HEK293 (cell line): ENCODE data around the gene KLHL40.

Source experiments
- CTCF ChIA-PET: fragments of 350-600 bp; formaldehyde crosslinking; extraction: SDS; loops from one replicate; lab custom pipeline; 2021; ENCODE audit warnings: antibody characterized with exemption; lab: Yijun Ruan, JAX
- POLR2A ChIA-PET: fragments of 300-600 bp; formaldehyde crosslinking; extraction: SDS; loops from one replicate; lab custom pipeline; 2020; ENCODE audit warnings: antibody characterized with exemption, inconsistent platforms; lab: Yijun Ruan, JAX
- H3K27ac ChIP-seq: fragments of 200-500 bp; sonication (Bioruptor generic); 2 replicates; pipeline ENCODE4 v1.5.1; 2014; ENCODE audit warnings: low read depth, low read length, control low read depth, inconsistent platforms; ENCODE audit errors: extremely low read depth
- H3K36me3 ChIP-seq, 2 experiments: fragments of 200-500 bp in 1 of 2; sonication (Bioruptor generic) in 1 of 2; 1 replicate in 1 of 2; 2 replicates in 1 of 2; pipeline ENCODE4 v1.5.1; 2014 to 2017; ENCODE audit warnings: inconsistent platforms in 2 of 2, low read length in 2 of 2; ENCODE audit not compliant: control insufficient read depth in 2 of 2, insufficient read depth in 1 of 2
- H3K4me1 ChIP-seq: fragments of 200-500 bp; sonication (Bioruptor generic); 2 replicates; pipeline ENCODE4 v1.5.1; 2014; ENCODE audit warnings: mild to moderate bottlenecking, low read length, inconsistent platforms; ENCODE audit not compliant: control insufficient read depth, insufficient read depth
- H3K4me3 ChIP-seq: 2 replicates; pipeline ENCODE4 v1.5.1; 2011; ENCODE audit warnings: low read depth, mild to moderate bottlenecking, control low read depth, low read length, moderate library complexity
- H3K9me3 ChIP-seq: fragments of 200-500 bp; sonication (Bioruptor generic); 2 replicates; pipeline ENCODE4 v1.5.1; 2014; ENCODE audit warnings: low read depth, low read length, inconsistent platforms; ENCODE audit not compliant: control insufficient read depth, insufficient read depth
- ATF2 ChIP-seq: fragments of 450-650 bp; formaldehyde crosslinking; IDR thresholded peaks from 2 replicates; pipeline ENCODE4 v1.5.1; 2016; ENCODE audit warnings: missing biosample characterization, missing genetic modification characterization, low read depth
- BCL11B ChIP-seq: fragments of 450-650 bp; formaldehyde crosslinking; IDR thresholded peaks from 2 replicates; pipeline ENCODE4 v1.5.1; 2016; ENCODE audit warnings: low read depth, missing biosample characterization, missing genetic modification characterization
- KLF8 ChIP-seq: fragments of 450-650 bp; formaldehyde crosslinking; IDR thresholded peaks from 2 replicates; pipeline ENCODE4 v1.5.1; 2016; ENCODE audit warnings: missing biosample characterization, missing genetic modification characterization
- PRDM1 ChIP-seq: fragments of 450-650 bp; formaldehyde crosslinking; IDR thresholded peaks from 2 replicates; pipeline ENCODE4; 2016; ENCODE audit warnings: missing biosample characterization, missing genetic modification characterization
- RBAK ChIP-seq: fragments of 450-650 bp; formaldehyde crosslinking; IDR thresholded peaks from 2 replicates; pipeline ENCODE4 v1.5.1; 2016; ENCODE audit warnings: missing biosample characterization, missing genetic modification characterization
- SCRT1 ChIP-seq: fragments of 450-650 bp; formaldehyde crosslinking; IDR thresholded peaks from 2 replicates; pipeline ENCODE4 v1.5.1; 2016; ENCODE audit warnings: missing biosample characterization, missing genetic modification characterization, borderline replicate concordance
- SP7 ChIP-seq: fragments of 450-650 bp; formaldehyde crosslinking; IDR thresholded peaks from 2 replicates; pipeline ENCODE4 v1.5.1; 2016; ENCODE audit warnings: missing biosample characterization, missing genetic modification characterization
- ZBTB21 ChIP-seq: fragments of 450-650 bp; formaldehyde crosslinking; IDR thresholded peaks from 2 replicates; pipeline ENCODE4 v1.5.1; 2017; ENCODE audit warnings: missing biosample characterization, missing genetic modification characterization
- ZNF114 ChIP-seq: fragments of 450-650 bp; formaldehyde crosslinking; IDR thresholded peaks from 2 replicates; pipeline ENCODE4 v1.5.0; 2017; ENCODE audit warnings: missing biosample characterization, missing genetic modification characterization
- ZNF132 ChIP-seq: fragments of 450-650 bp; formaldehyde crosslinking; IDR thresholded peaks from 2 replicates; pipeline ENCODE4 v1.5.1; 2017; ENCODE audit warnings: missing biosample characterization, missing genetic modification characterization, borderline replicate concordance
- ZNF324 ChIP-seq: fragments of 450-650 bp; formaldehyde crosslinking; IDR thresholded peaks from 2 replicates; pipeline ENCODE4 v1.5.1; 2016; ENCODE audit warnings: missing biosample characterization, missing genetic modification characterization
- ZNF362 ChIP-seq: fragments of 450-650 bp; formaldehyde crosslinking; IDR thresholded peaks from 2 replicates; pipeline ENCODE4 v1.5.1; 2016; ENCODE audit warnings: missing biosample characterization, missing genetic modification characterization
- ZNF416 ChIP-seq: fragments of 450-650 bp; formaldehyde crosslinking; IDR thresholded peaks from 2 replicates; pipeline ENCODE4 v1.5.1; 2016; ENCODE audit warnings: missing biosample characterization, missing genetic modification characterization
- ZNF544 ChIP-seq: fragments of 450-650 bp; formaldehyde crosslinking; IDR thresholded peaks from 2 replicates; pipeline ENCODE4 v1.5.0; 2017; ENCODE audit warnings: missing biosample characterization, missing genetic modification characterization
- ZNF549 ChIP-seq: fragments of 450-650 bp; IDR thresholded peaks from 2 replicates; pipeline ENCODE4 v1.5.1; 2018; ENCODE audit warnings: missing biosample characterization, missing genetic modification characterization, mild to moderate bottlenecking, inconsistent platforms, moderate library complexity
- ZNF555 ChIP-seq: fragments of 450-650 bp; formaldehyde crosslinking; conservative IDR thresholded peaks from 2 replicates; pipeline ENCODE4 v1.5.1; 2017; ENCODE audit warnings: missing biosample characterization, mild to moderate bottlenecking, missing genetic modification characterization, inconsistent platforms
- ZNF561 ChIP-seq: fragments of 450-650 bp; IDR thresholded peaks from 2 replicates; pipeline ENCODE4 v1.5.1; 2018; ENCODE audit warnings: missing biosample characterization, missing genetic modification characterization, borderline replicate concordance
- ZNF610 ChIP-seq: fragments of 450-650 bp; formaldehyde crosslinking; IDR thresholded peaks from 2 replicates; pipeline ENCODE4 v1.5.1; 2016; ENCODE audit warnings: missing biosample characterization, missing genetic modification characterization, borderline replicate concordance
- ZNF692 ChIP-seq: fragments of 450-650 bp; formaldehyde crosslinking; IDR thresholded peaks from 2 replicates; pipeline ENCODE4 v1.5.1; 2016; ENCODE audit warnings: missing biosample characterization, missing genetic modification characterization
- ZNF701 ChIP-seq: fragments of 450-650 bp; formaldehyde crosslinking; IDR thresholded peaks from 2 replicates; pipeline ENCODE4 v1.5.1; 2016; ENCODE audit warnings: missing biosample characterization, missing genetic modification characterization
- ZNF792 ChIP-seq: fragments of 450-650 bp; formaldehyde crosslinking; IDR thresholded peaks from 2 replicates; pipeline ENCODE4 v1.5.1; 2016; ENCODE audit warnings: missing biosample characterization, missing genetic modification characterization
- ZNF843 ChIP-seq: fragments of 450-650 bp; formaldehyde crosslinking; IDR thresholded peaks from 2 replicates; pipeline ENCODE4 v1.5.1; 2016; ENCODE audit warnings: missing biosample characterization, missing genetic modification characterization
- TF ChIP-seq, protein P1 (sequence below): fragments of 450-650 bp; formaldehyde crosslinking; IDR thresholded peaks from 2 replicates; pipeline ENCODE4 v1.5.1; 2017; ENCODE audit warnings: missing biosample characterization, missing genetic modification characterization
- TF ChIP-seq, protein P2 (sequence below): fragments of 450-650 bp; formaldehyde crosslinking; IDR thresholded peaks from 2 replicates; pipeline ENCODE4 v1.5.1; 2016; ENCODE audit warnings: missing biosample characterization, missing genetic modification characterization

Gene KLHL40

DNA sequence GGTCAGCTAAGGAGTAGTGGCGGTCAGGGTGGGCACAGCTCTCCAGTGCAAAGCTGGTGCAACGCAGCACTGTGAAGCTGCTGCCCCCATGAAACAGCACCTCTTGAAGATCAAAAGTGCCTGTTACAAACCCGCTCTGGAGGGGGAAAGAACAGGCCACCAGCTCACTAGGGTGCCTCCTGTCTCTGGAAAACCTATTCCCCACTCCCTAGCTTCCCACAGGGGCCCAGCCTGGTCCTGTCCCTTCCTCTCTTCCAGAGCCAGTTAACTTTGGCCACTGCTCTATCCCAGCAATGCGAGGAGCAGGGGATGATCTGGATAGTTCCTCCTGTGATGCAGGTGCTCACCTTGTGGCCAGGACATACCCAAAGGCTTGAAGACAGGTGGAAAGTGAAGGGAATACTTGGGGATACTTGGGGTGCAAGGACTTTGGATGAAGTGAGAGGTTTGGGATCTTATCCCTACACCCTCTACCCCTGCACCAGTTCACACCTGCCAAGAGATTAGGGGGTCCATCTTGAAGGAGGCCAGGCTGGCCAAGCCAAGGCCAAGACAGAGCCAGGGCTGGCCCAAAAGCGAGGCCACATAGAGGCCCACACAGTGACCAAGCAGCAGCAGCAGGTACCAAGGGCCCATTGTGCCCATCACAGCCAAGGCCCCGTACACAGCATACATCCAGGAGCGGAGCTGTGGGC, 13.0 kb downstream of the KLHL40 start (continued):
- no peak for TF ChIP-seq ZNF561 (tag by site-specific recombination)
- no peak for TF ChIP-seq KLF8 (tag by site-specific recombination)
- TF ChIP-seq, protein P1, sequence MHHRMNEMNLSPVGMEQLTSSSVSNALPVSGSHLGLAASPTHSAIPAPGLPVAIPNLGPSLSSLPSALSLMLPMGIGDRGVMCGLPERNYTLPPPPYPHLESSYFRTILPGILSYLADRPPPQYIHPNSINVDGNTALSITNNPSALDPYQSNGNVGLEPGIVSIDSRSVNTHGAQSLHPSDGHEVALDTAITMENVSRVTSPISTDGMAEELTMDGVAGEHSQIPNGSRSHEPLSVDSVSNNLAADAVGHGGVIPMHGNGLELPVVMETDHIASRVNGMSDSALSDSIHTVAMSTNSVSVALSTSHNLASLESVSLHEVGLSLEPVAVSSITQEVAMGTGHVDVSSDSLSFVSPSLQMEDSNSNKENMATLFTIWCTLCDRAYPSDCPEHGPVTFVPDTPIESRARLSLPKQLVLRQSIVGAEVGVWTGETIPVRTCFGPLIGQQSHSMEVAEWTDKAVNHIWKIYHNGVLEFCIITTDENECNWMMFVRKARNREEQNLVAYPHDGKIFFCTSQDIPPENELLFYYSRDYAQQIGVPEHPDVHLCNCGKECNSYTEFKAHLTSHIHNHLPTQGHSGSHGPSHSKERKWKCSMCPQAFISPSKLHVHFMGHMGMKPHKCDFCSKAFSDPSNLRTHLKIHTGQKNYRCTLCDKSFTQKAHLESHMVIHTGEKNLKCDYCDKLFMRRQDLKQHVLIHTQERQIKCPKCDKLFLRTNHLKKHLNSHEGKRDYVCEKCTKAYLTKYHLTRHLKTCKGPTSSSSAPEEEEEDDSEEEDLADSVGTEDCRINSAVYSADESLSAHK, result no peak
- TF ChIP-seq ZNF324 (tag by site-specific recombination), result no peak
- TF ChIP-seq ZNF544 (tag by site-specific recombination), result no peak
- no peak for TF ChIP-seq ZNF692 (tag by site-specific recombination)
- TF ChIP-seq ZNF362, result no peak

- H3K4me3 ChIP-seq, result no peak overlapping the region
- ChIA-PET POLR2A (no interaction called here), CTCF (interaction anchor here (0.6 kb wide), 1 partner anchor 46 kb away, joined by 5 read pairs; no protein-coding TSS in a partner anchor)
- H3K4me1 ChIP-seq, result no peaks in the 10 kb centered on the region
- H3K9me3 ChIP-seq, result no peaks in the 10 kb centered on the region
- TF ChIP-seq ZNF416 (tag by site-specific recombination) (no peak), ZNF843 (tag by site-specific recombination) (no peak), ZBTB21 (tag by site-specific recombination) (no peak), PRDM1 (tag by site-specific recombination) (no peak), ATF2 (tag by site-specific recombination) (no peak), SP7 (tag by site-specific recombination) (no peak), ZNF114 (tag by site-specific recombination) (no peak), BCL11B (tag by site-specific recombination) (no peak), ZNF549 (tag by site-specific recombination) (no peak), ZNF132 (tag by site-specific recombination) (no peak), ZNF792 (tag by site-specific recombination) (no peak), ZNF555 (no peak), RBAK (tag by site-specific recombination) (no peak), ZNF701 (tag by site-specific recombination) (no peak), ZNF610 (tag by site-specific recombination) (no peak), ZNF324 (tag by site-specific recombination) (no peak), SCRT1 (tag by site-specific recombination) (no peak)
- TF ChIP-seq, protein P2, sequence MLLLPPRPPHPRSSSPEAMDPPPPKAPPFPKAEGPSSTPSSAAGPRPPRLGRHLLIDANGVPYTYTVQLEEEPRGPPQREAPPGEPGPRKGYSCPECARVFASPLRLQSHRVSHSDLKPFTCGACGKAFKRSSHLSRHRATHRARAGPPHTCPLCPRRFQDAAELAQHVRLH (tag by site-specific recombination), result no peak
- H3K27ac ChIP-seq, result no peak overlapping the region
- H3K36me3 ChIP-seq, result no peaks in the 10 kb centered on the region
Measured at GRCh38 chr3:42698911-42699230, 13.5 kb downstream of the KLHL40 start.
